ENCODE data around the gene SIX2.
"Not testable (repeated sequence)": the region's sequence is repeated elsewhere in the genome, so short reads cannot be mapped to it uniquely, and the experiment has no call there.

SIX2 gene

GRCh38 chr2:45009303-45009927 is at the start of gene SIX2:
Gene SIX2, minus strand, starts transcription at chr2:45009452. Its CDS starts 342 bp downstream, at chr2:45009110.
- DNase-seq: peak; percentile 91

DNA sequence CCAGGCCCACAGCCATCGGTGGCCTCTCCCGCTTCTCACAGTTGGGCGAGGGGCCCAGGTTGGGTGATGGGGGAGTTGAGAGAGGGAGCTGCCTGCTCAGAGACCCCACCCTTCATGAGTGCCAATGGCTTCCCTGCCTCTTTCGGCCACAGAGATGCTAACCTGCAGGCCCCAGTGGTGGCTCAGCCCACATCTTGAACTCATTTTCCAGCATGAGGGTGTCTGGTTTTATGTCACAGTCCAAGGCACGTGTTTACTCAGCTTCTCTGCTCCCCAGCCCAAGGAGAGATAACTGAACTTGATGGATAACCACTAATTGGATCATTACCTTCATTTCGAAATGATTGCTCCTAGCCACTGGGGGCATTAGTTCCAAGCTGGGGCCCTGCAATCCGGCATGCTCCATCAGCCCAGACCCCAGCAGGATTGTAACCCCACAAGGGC is 45.9 kb upstream of the SIX2 start:
- no peak for DNase-seq

DNA sequence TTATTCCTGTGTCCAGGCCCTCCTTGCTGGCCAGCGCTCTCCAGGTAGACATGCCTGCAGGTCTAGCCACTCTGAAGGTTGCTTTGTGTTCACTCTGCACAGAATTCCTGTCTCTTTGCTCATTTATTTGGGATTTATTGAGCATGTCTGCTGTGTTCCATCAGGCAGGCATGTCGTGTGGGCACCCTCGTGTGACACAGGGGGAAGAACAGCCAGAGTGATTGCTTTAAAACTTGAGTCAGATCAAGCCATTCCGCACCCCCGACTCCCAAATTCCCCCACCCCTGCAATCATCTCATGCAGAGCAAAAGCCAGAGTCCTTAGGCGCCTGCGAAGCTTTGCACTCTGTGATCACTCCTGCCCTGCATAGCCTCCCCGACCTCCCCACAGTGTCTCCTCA is 44.7 kb upstream of the SIX2 start:
- no peak for DNase-seq

DNA sequence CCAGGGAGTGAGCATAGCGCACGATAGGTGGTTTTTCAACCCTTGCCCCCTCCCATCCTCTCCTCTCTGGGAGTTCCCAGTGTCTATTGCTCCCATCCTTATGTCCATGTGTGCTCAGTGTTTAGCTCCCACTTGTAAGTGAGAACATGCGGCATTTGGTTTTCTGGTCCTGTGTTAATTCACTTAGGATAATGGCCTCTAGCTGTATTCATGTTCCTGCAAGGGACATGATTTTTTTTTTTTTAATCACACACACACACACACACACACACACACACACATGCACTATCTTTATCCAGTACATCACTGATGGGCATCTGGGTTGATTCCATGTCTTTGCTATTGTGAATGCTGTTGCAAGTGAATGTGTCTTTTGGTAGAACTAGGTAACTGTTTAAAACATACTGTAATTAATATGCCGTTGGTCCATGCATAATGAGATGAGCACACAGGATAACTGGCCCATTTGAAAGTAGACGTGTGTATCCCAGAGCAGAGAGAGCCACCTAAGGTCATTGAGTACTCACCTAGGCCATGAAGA is 43.2 kb upstream of the SIX2 start:
- no peak for DNase-seq

DNA sequence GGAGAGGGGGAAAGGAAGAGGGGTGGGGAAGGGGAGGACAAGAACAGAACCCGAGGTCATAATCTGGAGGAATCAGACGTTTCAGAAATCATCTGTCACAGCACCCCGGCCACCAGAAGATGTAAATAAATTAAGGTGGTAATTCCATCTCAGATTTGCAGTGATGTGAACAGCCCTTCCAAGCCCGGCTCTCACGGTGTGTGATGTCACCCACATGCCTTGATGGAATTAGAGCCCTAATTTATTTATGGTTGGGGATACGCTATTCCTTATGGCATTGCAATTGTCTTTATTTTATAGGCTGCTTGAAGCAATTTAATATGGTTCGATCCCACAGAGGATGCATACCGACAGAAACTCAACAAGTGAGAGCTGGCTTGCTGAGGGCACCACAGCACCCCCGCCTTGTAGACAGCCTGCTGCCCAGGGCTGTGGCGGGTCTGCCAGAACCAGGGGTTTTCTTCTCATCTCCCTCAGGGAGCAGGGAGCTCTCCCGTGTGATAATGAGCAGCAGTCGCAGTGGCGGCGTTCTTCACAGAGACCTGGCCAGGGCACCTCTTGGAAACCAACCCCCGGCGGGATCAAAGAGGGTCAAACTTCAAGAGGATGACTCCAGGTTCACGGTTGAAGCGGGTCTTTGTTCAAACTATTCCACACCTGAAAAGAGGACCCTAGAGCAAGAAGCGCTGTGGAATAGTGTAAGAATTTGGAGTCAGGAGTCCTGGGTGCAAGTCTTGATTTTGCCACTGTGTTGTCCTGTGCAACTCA is 40.5 kb upstream of the SIX2 start:
- no peak for DNase-seq

- no peak for DNase-seq
Observed at GRCh38 chr2:45047301-45047700, 38.0 kb upstream of the SIX2 start.

DNA sequence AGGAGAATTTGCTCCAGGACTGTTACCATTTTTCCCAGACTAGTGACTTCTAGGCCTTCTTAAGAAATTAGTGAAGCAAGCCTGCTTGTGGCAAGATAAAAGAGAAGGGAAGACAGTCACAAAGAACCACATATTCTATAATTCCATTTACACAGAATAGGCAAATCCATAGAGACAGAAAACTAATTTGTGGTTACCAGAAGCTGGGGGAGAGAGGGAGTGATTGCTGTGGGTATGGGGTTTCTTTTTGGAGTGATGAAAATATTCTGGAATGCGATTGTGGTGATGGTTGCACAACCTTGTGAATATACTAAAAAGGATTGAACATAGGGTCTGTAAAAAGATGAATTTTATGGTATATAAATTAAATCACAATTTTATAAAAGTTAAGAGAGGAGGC is 37.5 kb upstream of the SIX2 start:
- DNase-seq: no peak

DNA sequence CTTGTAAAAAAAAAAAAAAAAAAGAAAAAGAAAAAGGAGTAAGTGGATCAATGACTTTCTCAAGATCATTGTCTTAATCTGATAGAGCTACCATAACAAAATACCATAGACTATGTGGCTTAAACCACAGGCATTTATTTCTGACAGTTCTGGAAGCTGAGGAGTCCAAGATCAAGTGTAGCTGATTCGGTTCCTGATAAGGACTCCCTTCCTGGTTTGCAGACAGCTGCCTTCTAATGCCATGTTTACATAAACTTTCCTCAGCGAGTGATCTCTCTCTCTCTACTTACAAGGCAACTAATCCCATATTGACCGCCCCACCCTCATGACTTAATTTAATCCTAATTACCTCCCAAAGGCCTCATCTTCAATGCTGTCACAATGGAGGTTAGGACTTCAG is 36.5 kb upstream of the SIX2 start:
- DNase-seq: no peak

GRCh38 chr2:45044916-45045315 is 35.7 kb upstream of the SIX2 start:
- DNase-seq: no peak

- no peak for DNase-seq
Observed at GRCh38 chr2:45043174-45043573, 33.9 kb upstream of the SIX2 start.

GRCh38 chr2:45042401-45042800 is 33.1 kb upstream of the SIX2 start:
- DNase-seq: no peak

- DNase-seq: no peak
Observed at GRCh38 chr2:45040786-45041185, 31.5 kb upstream of the SIX2 start.

DNA sequence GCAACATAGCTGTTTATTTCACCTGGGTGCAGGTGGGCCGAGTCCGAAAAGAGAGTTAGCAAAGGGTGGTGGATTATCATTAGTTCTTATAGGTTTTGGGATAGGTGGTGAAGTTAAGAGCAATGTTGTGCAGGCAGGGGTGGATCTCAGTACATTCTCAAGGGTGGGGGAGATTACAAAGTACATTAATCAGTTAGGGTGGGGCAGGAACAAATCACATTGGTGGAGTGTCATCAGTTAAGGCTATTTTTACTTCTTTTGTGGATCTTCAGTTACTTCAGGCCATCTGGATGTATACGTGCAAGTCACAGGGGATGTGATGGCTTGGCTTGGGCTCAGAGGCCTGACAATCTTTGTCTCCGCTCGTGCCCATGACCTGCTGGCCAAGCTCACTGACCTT is 30.6 kb upstream of the SIX2 start:
- not testable (repeated sequence) for DNase-seq

DNA sequence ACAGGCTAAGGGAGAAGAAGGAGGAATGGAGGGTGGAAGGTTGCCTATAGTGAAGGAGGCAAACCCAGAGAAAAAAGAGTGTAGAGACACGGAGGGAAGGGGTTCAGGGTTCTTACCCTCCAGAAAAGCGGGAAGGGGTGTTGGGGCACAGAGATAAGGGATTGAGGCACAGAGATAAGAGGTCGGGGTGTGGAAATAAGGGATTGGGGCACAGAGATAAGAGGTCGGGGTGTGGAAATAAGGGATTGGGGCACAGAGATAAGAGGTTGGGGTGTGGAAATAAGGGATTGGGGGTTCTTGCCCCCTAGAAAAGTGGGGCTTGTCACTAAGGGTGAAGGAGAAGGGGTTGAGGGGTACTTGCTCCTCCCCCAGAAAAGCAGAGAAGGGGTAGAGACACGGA is 29.6 kb upstream of the SIX2 start:
- not testable (repeated sequence) for DNase-seq

- DNase-seq: no peak
Observed at GRCh38 chr2:45033302-45033701, 24.1 kb upstream of the SIX2 start.

- DNase-seq: no peak
Observed at GRCh38 chr2:45031028-45031427, 21.8 kb upstream of the SIX2 start.

GRCh38 chr2:45030553-45030952 is 21.3 kb upstream of the SIX2 start:
- DNase-seq: no peak

DNA sequence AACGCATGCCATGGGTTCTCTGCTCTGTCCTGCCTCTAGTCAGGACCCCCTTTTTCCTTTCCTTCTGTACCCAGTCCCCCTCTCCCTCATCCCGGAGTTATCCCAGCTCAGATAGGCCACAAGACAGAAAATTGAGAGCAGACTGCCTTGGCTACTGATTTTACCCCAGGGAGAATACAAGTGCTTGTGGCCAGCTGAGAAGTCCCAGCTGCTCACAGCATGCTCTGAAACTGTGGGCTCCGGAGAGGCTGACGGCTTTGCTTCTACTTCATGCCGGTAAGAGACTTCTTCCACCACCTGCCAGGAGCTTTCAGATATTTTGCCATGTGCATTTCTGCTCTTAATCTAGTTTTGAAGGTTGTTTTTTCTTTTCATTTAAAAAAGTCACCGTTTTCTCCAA is 20.0 kb upstream of the SIX2 start:
- DNase-seq: peak; percentile 35

DNA sequence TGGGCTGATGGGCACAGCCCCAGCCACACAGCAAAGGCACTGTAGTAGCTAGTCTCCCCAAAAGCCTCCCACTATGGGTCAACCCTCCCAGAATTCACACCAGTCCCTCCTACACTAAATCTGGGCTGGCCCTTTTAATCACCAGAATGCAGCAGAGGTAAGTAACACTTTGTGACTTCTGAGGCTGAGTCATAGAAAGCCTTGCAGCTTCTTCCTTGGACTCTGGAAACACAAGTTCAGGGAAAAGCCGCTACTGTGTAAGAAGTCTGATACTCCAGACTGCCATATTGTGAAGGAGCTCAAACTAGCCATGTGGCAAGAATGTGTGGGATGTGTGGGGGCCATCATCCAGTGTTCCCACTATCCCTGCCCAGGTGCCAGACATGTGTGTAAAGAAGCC is 19.0 kb upstream of the SIX2 start:
- no peak for DNase-seq

DNA sequence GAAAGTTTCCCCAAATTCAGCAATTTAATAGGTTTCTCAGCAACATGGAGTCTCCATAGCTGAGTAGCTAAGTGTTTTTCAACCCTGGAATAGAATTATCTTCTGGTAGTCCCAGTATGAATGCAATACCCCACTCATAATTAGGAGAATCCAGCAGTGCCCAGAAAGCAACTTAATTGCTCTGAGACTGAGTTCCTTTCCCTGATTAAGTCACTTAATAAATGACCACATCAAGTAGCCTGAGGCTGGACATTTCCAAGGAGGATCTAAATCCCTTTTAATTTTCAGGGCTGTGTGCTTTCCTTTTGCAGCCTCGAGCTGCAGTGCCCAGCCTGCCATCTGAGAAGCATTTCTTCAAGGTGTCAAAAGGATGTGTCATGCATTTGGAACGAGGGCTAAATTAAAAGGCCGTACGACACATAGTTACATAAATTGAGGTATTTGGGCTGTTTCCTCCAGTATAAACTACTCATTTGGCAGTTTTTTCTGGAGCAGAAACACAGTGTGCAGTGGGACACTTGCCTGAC is 17.7 kb upstream of the SIX2 start:
- no peak for DNase-seq

- DNase-seq: peak; percentile 83
Observed at GRCh38 chr2:45024600-45025291, 15.5 kb upstream of the SIX2 start.

DNA sequence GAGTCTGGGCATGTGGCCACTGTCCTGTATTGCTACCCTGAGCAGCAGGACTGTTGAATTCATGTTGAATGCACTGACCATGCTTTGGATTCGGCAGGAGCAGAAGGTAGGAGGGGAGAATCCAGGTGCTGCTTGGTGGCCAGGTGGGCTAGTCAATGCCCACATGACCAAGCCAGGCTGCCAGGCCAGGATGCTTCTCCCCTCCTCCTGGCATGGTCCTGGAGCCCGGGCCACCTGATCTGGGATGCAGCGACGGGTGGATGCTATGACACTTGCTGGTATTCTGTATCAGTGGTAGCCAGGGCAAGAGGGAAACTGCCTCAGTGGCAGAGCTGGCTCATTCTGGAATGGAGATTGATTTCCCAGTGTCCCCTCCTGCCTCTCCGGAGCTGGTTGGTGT is 14.8 kb upstream of the SIX2 start:
- DNase-seq: no peak

GRCh38 chr2:45020439-45020838 is 11.2 kb upstream of the SIX2 start:
- no peak for DNase-seq

DNA sequence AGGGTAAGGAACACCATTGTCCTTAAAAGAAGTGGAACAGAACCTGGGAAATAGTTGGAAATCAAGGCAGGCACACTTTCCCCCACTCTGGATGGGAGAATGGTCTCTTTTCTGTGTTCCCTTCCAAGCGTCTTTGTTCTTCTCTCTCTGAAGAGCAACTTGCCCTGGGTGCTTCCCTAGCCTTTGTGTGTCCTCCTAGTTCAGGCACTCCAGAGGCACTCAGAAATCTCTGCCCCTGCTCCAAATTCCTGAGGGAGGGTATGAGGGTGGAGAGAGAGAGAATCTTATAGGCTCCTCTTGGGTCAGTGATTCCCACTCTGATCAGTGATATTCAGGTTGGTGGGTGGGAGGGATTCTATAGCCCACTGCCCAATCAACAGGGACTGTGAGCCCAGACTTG is 8.8 kb upstream of the SIX2 start:
- no peak for DNase-seq
